ENCODE measurements around the gene HSPG2.
A peak's percentile ranks its signal among the peaks of the same experiment; 100 is the strongest.

The HSPG2 gene

GRCh38 chr1:21783679-21784603 is 153.2 kb downstream of the HSPG2 start:
- H3K4me3 ChIP-seq (replicated peaks; ENCODE audit: insufficient read depth, low read length): peak overlapping the region; percentile 34
- TF ChIP-seq POLR2AphosphoS5 (IDR thresholded peaks at IDR 0.05; ENCODE audit: low read depth) (no peak), CTCF (IDR thresholded peaks at IDR 0.05; ENCODE audit: insufficient read depth, low read length) (no peak), SPI1 (IDR thresholded peaks at IDR 0.05; ENCODE audit: borderline replicate concordance, low read depth) (peak; percentile 24; the same call in 1 of the 2 replicates), REST (IDR thresholded peaks at IDR 0.05; ENCODE audit: insufficient replicate concordance, low read depth) (no peak), GABPA (IDR thresholded peaks at IDR 0.05; ENCODE audit: low read depth) (peak; percentile 70)
- H3K27ac ChIP-seq (replicated peaks): peak overlapping the region; percentile 100
- no peaks in the 10 kb centered on the region for H3K27me3 ChIP-seq (ENCODE audit: insufficient read depth, poor library complexity, severe bottlenecking)
- peak; percentile 88 to 97 for DNase-seq (ENCODE audit: low read depth in 1 of 2, low spot score in 1 of 2)

- Histone ChIP-seq H3K27me3 (ENCODE audit: insufficient read depth, poor library complexity, severe bottlenecking) (no peaks in the 10 kb centered on the region), H3K27ac (replicated peaks) (peak within 1 kb of the TSS; percentile 100), H3K4me3 (replicated peaks; ENCODE audit: insufficient read depth, low read length) (peak within 1 kb of the TSS; percentile 100)
- DNase-seq (ENCODE audit: low read depth in 1 of 2, low spot score in 1 of 2): peak; percentile 93 to 97
- TF ChIP-seq POLR2AphosphoS5 (IDR thresholded peaks at IDR 0.05; ENCODE audit: low read depth): peak; percentile 100
- peak; percentile 32; the same call in 1 of the 2 replicates for TF ChIP-seq SPI1 (IDR thresholded peaks at IDR 0.05; ENCODE audit: borderline replicate concordance, low read depth)
- peak; percentile 73 for TF ChIP-seq REST (IDR thresholded peaks at IDR 0.05; ENCODE audit: insufficient replicate concordance, low read depth)
- no peak for TF ChIP-seq GABPA (IDR thresholded peaks at IDR 0.05; ENCODE audit: low read depth)
These were observed 154.0 kb downstream of the HSPG2 start, which contains the start of gene USP48 for GRCh38 chr1:21782868-21783678. USP48 (minus strand) TSS chr1:21783149; CDS start chr1:21782957, 192 bp downstream.

DNA sequence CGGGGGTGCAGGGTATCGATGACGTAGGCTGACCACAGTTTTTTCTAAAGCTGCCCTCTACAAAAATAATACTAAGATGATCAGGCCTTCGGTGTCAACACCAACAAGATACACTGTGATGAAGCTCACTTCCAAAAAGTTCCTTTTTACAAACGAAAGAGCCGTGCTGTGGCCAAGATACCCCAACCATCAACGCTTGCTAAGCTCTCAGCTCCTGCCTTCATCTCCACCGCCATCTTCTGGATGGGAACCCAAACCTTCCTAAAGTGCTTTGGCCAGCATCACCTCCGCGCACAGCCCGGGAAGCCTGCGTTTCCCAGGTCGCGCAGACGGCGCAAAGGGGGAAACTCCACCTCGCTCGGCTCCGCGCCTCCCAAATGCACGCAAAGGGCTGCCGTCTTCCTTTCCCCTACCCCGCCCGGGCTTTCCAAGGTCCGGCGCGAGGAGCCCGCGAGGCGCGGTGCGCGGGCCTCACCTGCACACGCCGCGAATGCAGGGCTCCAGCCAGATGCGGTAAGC is 154.7 kb downstream of the HSPG2 start:
- TF ChIP-seq REST (IDR thresholded peaks at IDR 0.05; ENCODE audit: insufficient replicate concordance, low read depth): peak; percentile 28
- TF ChIP-seq CTCF (IDR thresholded peaks at IDR 0.05; ENCODE audit: insufficient read depth, low read length): no peak
- no peak for TF ChIP-seq SPI1 (IDR thresholded peaks at IDR 0.05; ENCODE audit: borderline replicate concordance, low read depth)
- Histone ChIP-seq H3K27me3 (ENCODE audit: insufficient read depth, poor library complexity, severe bottlenecking) (no peaks in the 10 kb centered on the region), H3K27ac (replicated peaks) (peak overlapping the region; percentile 100), H3K4me3 (replicated peaks; ENCODE audit: insufficient read depth, low read length) (peak overlapping the region; percentile 100)
- DNase-seq (ENCODE audit: low read depth in 1 of 2, low spot score in 1 of 2): peak in 1 of 2 experiments; percentile 77
